ENCODE data around the gene MCF2L2. TPM values are rescaled to one million over a fixed set of nuclear protein-coding genes. Genes with fewer than 3 reads are reported as not detected.

MCF2L2 gene
- total and polyA plus RNA-seq, 2 experiments from 2014 or later = 6.7 to 14.6 TPM

GRCh38 chr3:183212096-183212495 lies 216.3 kb downstream of the MCF2L2 start:
- Histone ChIP-seq H4K20me1 (replicated peaks; ENCODE audit: insufficient read depth) (no peaks in the 10 kb centered on the region), H3F3A (replicated peaks; ENCODE audit: low read depth) (no peaks in the 10 kb centered on the region), H3K27me3 (ENCODE audit: insufficient read depth) (no peaks in the 10 kb centered on the region), H3K27ac (ENCODE audit: low read depth) (no peak overlapping the region), H3K36me3 (ENCODE audit: insufficient read depth) (no peaks in the 10 kb centered on the region), H3K4me2 (no peak overlapping the region), H3K4me1 (ENCODE audit: insufficient read depth) (no peaks in the 10 kb centered on the region; the same call in 1 of the 2 replicates), H3K79me2 (replicated peaks; ENCODE audit: insufficient read depth) (no peaks in the 10 kb centered on the region), H3K4me3 (no peak overlapping the region), H3K9me2 (ENCODE audit: insufficient read depth) (no peaks in the 10 kb centered on the region), H2AFZ (no peak overlapping the region)
- TF ChIP-seq EZH2phosphoT487 (IDR thresholded peaks at IDR 0.05; ENCODE audit: unreplicated experiment) = no peak
- no peak for TF ChIP-seq JUNB (IDR thresholded peaks at IDR 0.05; ENCODE audit: unreplicated experiment)
- TF ChIP-seq ZNF462 (CRISPR knock-in tag; IDR thresholded peaks at IDR 0.05) = no peak
- TF ChIP-seq CREB1 (CRISPR knock-in tag; IDR thresholded peaks at IDR 0.05; ENCODE audit: low read depth) = no peak
- TF ChIP-seq POLR2AphosphoS5 (IDR thresholded peaks at IDR 0.05; ENCODE audit: low read depth) = no peak
- TF ChIP-seq ZNF114 (CRISPR knock-in tag; IDR thresholded peaks at IDR 0.05) = no peak
- no peak for TF ChIP-seq NANOG (IDR thresholded peaks at IDR 0.05; ENCODE audit: borderline replicate concordance)
- no peak for TF ChIP-seq ETS1 (IDR thresholded peaks at IDR 0.05)
- TF ChIP-seq REST (IDR thresholded peaks at IDR 0.05; ENCODE audit: unreplicated experiment) = no peak
- ATAC-seq (no peak), DNase-seq (ENCODE audit: low spot score) (no peak)
- Mint-ChIP-seq H3K4me3 (no peak overlapping the region), H3K4me1 (peaks cover 7% of the 10 kb centered on the region), H3K27ac (no peak overlapping the region), H3K36me3 (ENCODE audit: low read depth) (no peaks in the 10 kb centered on the region), H3K27me3 (ENCODE audit: insufficient read depth, low read depth, poor library complexity) (peaks cover 4% of the 10 kb centered on the region), H3K9me3 (peaks cover 12% of the 10 kb centered on the region; the same call in 2 of the 3 replicates)

All from GM23338 (cell line).